Measurements from ENCODE around the gene DEFB123. TPM values are rescaled to one million over a fixed set of nuclear protein-coding genes. Genes with fewer than 3 reads are reported as not detected.
"Not testable (repeated sequence)": the region's sequence is repeated elsewhere in the genome, so short reads cannot be mapped to it uniquely, and the experiment has no call there.

The DEFB123 gene
- not detected for polyA plus RNA-seq (2012; ENCODE audit: missing spikeins)

- DNase-seq (ENCODE audit: insufficient read length) = no peak
- TF ChIP-seq POLR2A (IDR thresholded peaks at IDR 0.05; ENCODE audit: low read depth, low read length) = no peak
- TF ChIP-seq TAF1 (IDR thresholded peaks at IDR 0.05; ENCODE audit: borderline replicate concordance, low read depth, low read length) = no peak
- TF ChIP-seq POLR2AphosphoS5 (IDR thresholded peaks at IDR 0.05; ENCODE audit: low read depth, low read length) = no peak
- FAIRE-seq = no peak
Measured at GRCh38 chr20:31440012-31440659, at the start of gene DEFB123. DEFB123 (plus strand) TSS chr20:31440632; CDS start chr20:31440699, 67 bp downstream.

GRCh38 chr20:31392836-31393235, 47.6 kb upstream of the DEFB123 start:
- DNase-seq (ENCODE audit: insufficient read length) (no peak), FAIRE-seq (no peak)
- TF ChIP-seq POLR2A (IDR thresholded peaks at IDR 0.05; ENCODE audit: low read depth, low read length) (no peak), TAF1 (IDR thresholded peaks at IDR 0.05; ENCODE audit: borderline replicate concordance, low read depth, low read length) (no peak), POLR2AphosphoS5 (IDR thresholded peaks at IDR 0.05; ENCODE audit: low read depth, low read length) (no peak)

GRCh38 chr20:31394900-31395299, 45.5 kb upstream of the DEFB123 start:
- no peak for DNase-seq (ENCODE audit: insufficient read length)
- no peak for FAIRE-seq
- TF ChIP-seq POLR2A (IDR thresholded peaks at IDR 0.05; ENCODE audit: low read depth, low read length) = no peak
- no peak for TF ChIP-seq TAF1 (IDR thresholded peaks at IDR 0.05; ENCODE audit: borderline replicate concordance, low read depth, low read length)
- no peak for TF ChIP-seq POLR2AphosphoS5 (IDR thresholded peaks at IDR 0.05; ENCODE audit: low read depth, low read length)

GRCh38 chr20:31403886-31404285, 36.5 kb upstream of the DEFB123 start:
- no peak for TF ChIP-seq TAF1 (IDR thresholded peaks at IDR 0.05; ENCODE audit: borderline replicate concordance, low read depth, low read length)
- no peak for TF ChIP-seq POLR2A (IDR thresholded peaks at IDR 0.05; ENCODE audit: low read depth, low read length)
- no peak for TF ChIP-seq POLR2AphosphoS5 (IDR thresholded peaks at IDR 0.05; ENCODE audit: low read depth, low read length)
- FAIRE-seq (no peak), DNase-seq (ENCODE audit: insufficient read length) (no peak)

GRCh38 chr20:31406115-31406514, 34.3 kb upstream of the DEFB123 start, which contains the start of gene DEFB121:
DEFB121 (minus strand) TSS chr20:31406215; CDS start chr20:31406152, 63 bp downstream.
- TF ChIP-seq TAF1 (IDR thresholded peaks at IDR 0.05; ENCODE audit: borderline replicate concordance, low read depth, low read length) = no peak
- TF ChIP-seq POLR2AphosphoS5 (IDR thresholded peaks at IDR 0.05; ENCODE audit: low read depth, low read length) = no peak
- no peak for TF ChIP-seq POLR2A (IDR thresholded peaks at IDR 0.05; ENCODE audit: low read depth, low read length)
- DNase-seq (ENCODE audit: insufficient read length) = no peak
- FAIRE-seq = no peak

DNA sequence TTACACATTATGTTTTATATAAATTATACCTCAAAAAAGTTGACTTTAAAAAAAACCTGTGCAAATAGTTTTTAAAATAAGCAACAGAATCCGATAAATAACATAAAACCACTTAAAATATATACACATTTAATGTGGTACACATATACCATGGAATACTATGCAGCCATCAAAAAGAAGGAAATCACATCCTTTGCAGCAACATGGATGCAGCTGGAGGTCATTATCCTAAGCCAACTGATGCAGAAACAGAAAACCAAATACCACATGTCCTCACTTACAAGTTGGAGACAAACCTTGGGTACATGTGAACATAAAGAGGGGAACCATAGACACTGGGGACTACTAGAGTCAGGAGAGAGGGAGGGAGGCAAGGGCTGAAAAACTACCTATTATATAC, 30.4 kb upstream of the DEFB123 start:
- TF ChIP-seq POLR2AphosphoS5 (IDR thresholded peaks at IDR 0.05; ENCODE audit: low read depth, low read length) (no peak), TAF1 (IDR thresholded peaks at IDR 0.05; ENCODE audit: borderline replicate concordance, low read depth, low read length) (no peak), POLR2A (IDR thresholded peaks at IDR 0.05; ENCODE audit: low read depth, low read length) (no peak)
- FAIRE-seq (no peak), DNase-seq (ENCODE audit: insufficient read length) (no peak)

GRCh38 chr20:31414381-31414780, 26.1 kb upstream of the DEFB123 start:
- DNase-seq (ENCODE audit: insufficient read length) (no peak), FAIRE-seq (no peak)
- TF ChIP-seq POLR2A (IDR thresholded peaks at IDR 0.05; ENCODE audit: low read depth, low read length) (no peak), POLR2AphosphoS5 (IDR thresholded peaks at IDR 0.05; ENCODE audit: low read depth, low read length) (no peak), TAF1 (IDR thresholded peaks at IDR 0.05; ENCODE audit: borderline replicate concordance, low read depth, low read length) (no peak)

- DNase-seq (ENCODE audit: insufficient read length) (no peak), FAIRE-seq (no peak)
- no peak for TF ChIP-seq POLR2A (IDR thresholded peaks at IDR 0.05; ENCODE audit: low read depth, low read length)
- TF ChIP-seq TAF1 (IDR thresholded peaks at IDR 0.05; ENCODE audit: borderline replicate concordance, low read depth, low read length) = no peak
- no peak for TF ChIP-seq POLR2AphosphoS5 (IDR thresholded peaks at IDR 0.05; ENCODE audit: low read depth, low read length)
Measured at GRCh38 chr20:31415653-31416052, 24.8 kb upstream of the DEFB123 start.

DNA sequence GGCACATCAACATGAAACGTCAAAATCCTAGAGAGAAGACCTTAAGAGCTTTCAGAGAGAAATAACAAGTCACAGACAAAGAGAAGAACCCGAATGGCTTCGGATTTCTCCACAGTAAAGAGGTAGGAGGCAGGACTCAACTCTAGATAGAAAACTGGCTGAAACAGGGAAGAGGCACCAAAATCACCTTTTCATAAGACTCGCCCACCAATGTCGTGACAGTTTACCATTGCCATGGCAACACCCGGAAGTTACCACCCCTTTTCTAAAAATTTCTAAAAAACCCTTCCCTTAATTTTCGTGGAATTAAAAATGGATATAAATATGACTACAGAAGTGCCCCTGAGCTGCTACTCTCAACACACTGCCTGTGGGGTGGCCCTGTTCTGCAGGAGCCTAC, 22.1 kb upstream of the DEFB123 start:
- no peak for FAIRE-seq
- no peak for DNase-seq (ENCODE audit: insufficient read length)
- no peak for TF ChIP-seq POLR2A (IDR thresholded peaks at IDR 0.05; ENCODE audit: low read depth, low read length)
- no peak for TF ChIP-seq POLR2AphosphoS5 (IDR thresholded peaks at IDR 0.05; ENCODE audit: low read depth, low read length)
- TF ChIP-seq TAF1 (IDR thresholded peaks at IDR 0.05; ENCODE audit: borderline replicate concordance, low read depth, low read length) = no peak

GRCh38 chr20:31425797-31426196, 14.6 kb upstream of the DEFB123 start:
- TF ChIP-seq POLR2A (IDR thresholded peaks at IDR 0.05; ENCODE audit: low read depth, low read length) = no peak
- TF ChIP-seq TAF1 (IDR thresholded peaks at IDR 0.05; ENCODE audit: borderline replicate concordance, low read depth, low read length) = no peak
- no peak for TF ChIP-seq POLR2AphosphoS5 (IDR thresholded peaks at IDR 0.05; ENCODE audit: low read depth, low read length)
- FAIRE-seq (no peak), DNase-seq (ENCODE audit: insufficient read length) (no peak)

- FAIRE-seq; DNase-seq (ENCODE audit: insufficient read length): not testable (repeated sequence)
Measured at GRCh38 chr20:31426891-31427551, 13.4 kb upstream of the DEFB123 start.

- not testable (repeated sequence) for DNase-seq (ENCODE audit: insufficient read length); FAIRE-seq
Measured at GRCh38 chr20:31427576-31427975, 12.9 kb upstream of the DEFB123 start.
